HG03280 (cell line): ENCODE measurements around the gene TMC8.
"Not testable (repeated sequence)": the region's sequence is repeated elsewhere in the genome, so short reads cannot be mapped to it uniquely, and the experiment has no call there.

Experiments used
- ATAC-seq: cut with Tn5 transposase; IDR thresholded peaks from one replicate; pipeline ENCODE4 v1.9.1; 2021; ENCODE audit warnings: mild to moderate bottlenecking, moderate library complexity; ENCODE audit not compliant: unreplicated experiment

TMC8 gene

GRCh38 chr17:78133179-78133951, 2.8 kb downstream of the TMC8 start:
- no peak for ATAC-seq

- ATAC-seq: no peak
Observed at GRCh38 chr17:78133971-78134898, 3.7 kb downstream of the TMC8 start.

GRCh38 chr17:78134899-78135385, 4.4 kb downstream of the TMC8 start:
- ATAC-seq: no peak

- ATAC-seq: no peak
Observed at GRCh38 chr17:78135858-78136500, 5.4 kb downstream of the TMC8 start.

- no peak for ATAC-seq
Observed at GRCh38 chr17:78137392-78138203, 7.0 kb downstream of the TMC8 start.

- no peak for ATAC-seq
Observed at GRCh38 chr17:78138204-78139060, 7.9 kb downstream of the TMC8 start.

GRCh38 chr17:78139861-78140168, 9.2 kb downstream of the TMC8 start:
- not testable (repeated sequence) for ATAC-seq

GRCh38 chr17:78140169-78141051, 9.8 kb downstream of the TMC8 start:
- ATAC-seq: peak; percentile 80

GRCh38 chr17:78141437-78142118, 11.0 kb downstream of the TMC8 start:
- ATAC-seq: no peak

GRCh38 chr17:78142119-78142861, 11.7 kb downstream of the TMC8 start:
- ATAC-seq: no peak

GRCh38 chr17:78143214-78144146, 12.9 kb downstream of the TMC8 start:
- ATAC-seq: no peak

- ATAC-seq: no peak
Observed at GRCh38 chr17:78144147-78144719, 13.7 kb downstream of the TMC8 start.

GRCh38 chr17:78144736-78145641, 14.4 kb downstream of the TMC8 start:
- ATAC-seq: no peak

GRCh38 chr17:78146471-78146869, 15.9 kb downstream of the TMC8 start:
- ATAC-seq: no peak

- no peak for ATAC-seq
Observed at GRCh38 chr17:78146881-78147280, 16.3 kb downstream of the TMC8 start.
